HG03378 (cell line): ENCODE measurements around the gene LGALS7.
"Not testable (repeated sequence)": the region's sequence is repeated elsewhere in the genome, so short reads cannot be mapped to it uniquely, and the experiment has no call there.

ENCODE experiments used
- ATAC-seq: cut with Tn5 transposase; IDR thresholded peaks from one replicate; pipeline ENCODE4 v1.9.1; 2021; ENCODE audit warnings: mild to moderate bottlenecking, moderate library complexity; ENCODE audit not compliant: unreplicated experiment

The LGALS7 gene

GRCh38 chr19:38773469-38774177 lies at the start of gene LGALS7:
LGALS7 (minus strand) TSS chr19:38773517; CDS start chr19:38773492, 25 bp downstream.
- no peak for ATAC-seq

- ATAC-seq, result not testable (repeated sequence)
Measured at GRCh38 chr19:38821230-38821825, 48.0 kb upstream of the LGALS7 start.

- no peak for ATAC-seq
Measured at GRCh38 chr19:38819231-38819920, 46.1 kb upstream of the LGALS7 start.

- no peak for ATAC-seq
Measured at GRCh38 chr19:38817081-38817480, 43.8 kb upstream of the LGALS7 start.

GRCh38 chr19:38816131-38816750 lies 42.9 kb upstream of the LGALS7 start:
- ATAC-seq, result no peak

- no peak for ATAC-seq
Measured at GRCh38 chr19:38815059-38816001, 42.0 kb upstream of the LGALS7 start.

GRCh38 chr19:38813932-38814331 lies 40.6 kb upstream of the LGALS7 start:
- not testable (repeated sequence) for ATAC-seq

GRCh38 chr19:38813323-38813722 lies 40.0 kb upstream of the LGALS7 start:
- ATAC-seq, result no peak

- ATAC-seq, result no peak
Measured at GRCh38 chr19:38812841-38813320, 39.6 kb upstream of the LGALS7 start, which contains the start of gene LGALS4. LGALS4 (minus strand) TSS chr19:38812945; CDS start chr19:38812886, 59 bp downstream.

- no peak for ATAC-seq
Measured at GRCh38 chr19:38812009-38812840, 38.9 kb upstream of the LGALS7 start.

- no peak for ATAC-seq
Measured at GRCh38 chr19:38809592-38810252, 36.4 kb upstream of the LGALS7 start.

GRCh38 chr19:38808741-38809140 lies 35.4 kb upstream of the LGALS7 start:
- no peak for ATAC-seq

GRCh38 chr19:38807374-38808098 lies 34.2 kb upstream of the LGALS7 start:
- not testable (repeated sequence) for ATAC-seq

- no peak for ATAC-seq
Measured at GRCh38 chr19:38806371-38806770, 33.1 kb upstream of the LGALS7 start.

- ATAC-seq, result no peak
Measured at GRCh38 chr19:38805180-38805579, 31.9 kb upstream of the LGALS7 start.

GRCh38 chr19:38803543-38803942 lies 30.2 kb upstream of the LGALS7 start:
- ATAC-seq, result no peak

- no peak for ATAC-seq
Measured at GRCh38 chr19:38801359-38802095, 28.2 kb upstream of the LGALS7 start.
